Nephron progenitor cell (in vitro differentiated cells): ENCODE data around the gene TPCN1.

ENCODE experiments used
- DNase-seq: peaks from one replicate; pipeline ENCODE4 v3.0.0; 2021
- H3K27ac Mint-ChIP-seq: 2 replicates; pipeline ENCODE4 v1.8.0; 2021; ENCODE audit warnings: mild to moderate bottlenecking, moderate library complexity, mixed read lengths
- H3K27me3 Mint-ChIP-seq: 2 replicates; pipeline ENCODE4 v1.8.0; 2021; ENCODE audit warnings: mild to moderate bottlenecking, low read depth, mixed read lengths; ENCODE audit not compliant: poor library complexity
- H3K36me3 Mint-ChIP-seq: 2 replicates; pipeline ENCODE4 v1.8.0; 2021; ENCODE audit warnings: low read depth, mixed read lengths
- H3K4me1 Mint-ChIP-seq: 2 replicates; pipeline ENCODE4 v1.8.0; 2021; ENCODE audit warnings: mixed read lengths
- H3K4me3 Mint-ChIP-seq: 2 replicates; pipeline ENCODE4 v1.8.0; 2021; ENCODE audit warnings: mild to moderate bottlenecking, moderate library complexity, mixed read lengths
- H3K9me3 Mint-ChIP-seq: 2 replicates; pipeline ENCODE4 v1.8.0; 2021; ENCODE audit warnings: mild to moderate bottlenecking, moderate library complexity, mixed read lengths
- CTCF ChIP-seq: fragments of 200-600 bp; sonication (generic); IDR thresholded peaks from 2 replicates; pipeline ENCODE4 v1.5.0; 2021; ENCODE audit warnings: antibody characterized with exemption

The TPCN1 gene

GRCh38 chr12:113214895-113215400 lies 6.3 kb upstream of the TPCN1 start:
- H3K4me3 Mint-ChIP-seq = no peak overlapping the region
- no peaks in the 10 kb centered on the region for H3K9me3 Mint-ChIP-seq
- TF ChIP-seq CTCF = no peak
- H3K4me1 Mint-ChIP-seq = peaks cover 18% of the 10 kb centered on the region
- no peaks in the 10 kb centered on the region for H3K36me3 Mint-ChIP-seq
- no peak overlapping the region for H3K27ac Mint-ChIP-seq
- DNase-seq = no peak
- peaks cover 3% of the 10 kb centered on the region for H3K27me3 Mint-ChIP-seq

GRCh38 chr12:113216027-113216426 lies 5.2 kb upstream of the TPCN1 start:
- Mint-ChIP-seq H3K27me3 (peaks cover 3% of the 10 kb centered on the region), H3K4me3 (no peak overlapping the region), H3K27ac (no peak overlapping the region), H3K9me3 (no peaks in the 10 kb centered on the region), H3K36me3 (no peaks in the 10 kb centered on the region), H3K4me1 (peaks cover 27% of the 10 kb centered on the region)
- DNase-seq = no peak
- TF ChIP-seq CTCF = no peak

GRCh38 chr12:113220593-113221180 lies 577 bp upstream of the TPCN1 start:
- DNase-seq = no peak
- Mint-ChIP-seq H3K4me1 (peaks cover 46% of the 10 kb centered on the region), H3K4me3 (peak overlapping the region; percentile 86), H3K36me3 (no peaks in the 10 kb centered on the region), H3K27me3 (peaks cover 3% of the 10 kb centered on the region), H3K9me3 (no peaks in the 10 kb centered on the region), H3K27ac (peak overlapping the region; percentile 68)
- TF ChIP-seq CTCF = no peak

GRCh38 chr12:113221997-113222729 lies 899 bp downstream of the TPCN1 start:
- H3K4me1 Mint-ChIP-seq = peaks cover 43% of the 10 kb centered on the region
- no peaks in the 10 kb centered on the region for H3K9me3 Mint-ChIP-seq
- no peak for TF ChIP-seq CTCF
- peaks cover under 1% of the 10 kb centered on the region for H3K27me3 Mint-ChIP-seq
- peak overlapping the region; percentile 86 for H3K4me3 Mint-ChIP-seq
- DNase-seq = no peak
- no peak overlapping the region for H3K27ac Mint-ChIP-seq
- H3K36me3 Mint-ChIP-seq = peaks cover under 1% of the 10 kb centered on the region

GRCh38 chr12:113222730-113223531 lies 1.7 kb downstream of the TPCN1 start:
- no peak for TF ChIP-seq CTCF
- H3K9me3 Mint-ChIP-seq = no peaks in the 10 kb centered on the region

More at GRCh38 chr12:113222730-113223531, 1.7 kb downstream of the TPCN1 start:
- Mint-ChIP-seq H3K27ac (peak overlapping the region; percentile 77), H3K4me1 (peaks cover 46% of the 10 kb centered on the region), H3K36me3 (peaks cover 6% of the 10 kb centered on the region), H3K4me3 (peak overlapping the region; percentile 86), H3K27me3 (no peaks in the 10 kb centered on the region)
- no peak for DNase-seq
